Activated naive CD8-positive, alpha-beta T cell treated with anti-CD3 and anti-CD28 coated beads, Interleukin-2, amount 50 U/mL, for 16 hours (primary cell): ENCODE measurements around the gene SYNDIG1.

Source experiments
- DNase-seq: peaks from one replicate; pipeline ENCODE4 v3.0.0-alpha.2; 2020; ENCODE audit warnings: low read depth, low spot score

Gene SYNDIG1

DNA sequence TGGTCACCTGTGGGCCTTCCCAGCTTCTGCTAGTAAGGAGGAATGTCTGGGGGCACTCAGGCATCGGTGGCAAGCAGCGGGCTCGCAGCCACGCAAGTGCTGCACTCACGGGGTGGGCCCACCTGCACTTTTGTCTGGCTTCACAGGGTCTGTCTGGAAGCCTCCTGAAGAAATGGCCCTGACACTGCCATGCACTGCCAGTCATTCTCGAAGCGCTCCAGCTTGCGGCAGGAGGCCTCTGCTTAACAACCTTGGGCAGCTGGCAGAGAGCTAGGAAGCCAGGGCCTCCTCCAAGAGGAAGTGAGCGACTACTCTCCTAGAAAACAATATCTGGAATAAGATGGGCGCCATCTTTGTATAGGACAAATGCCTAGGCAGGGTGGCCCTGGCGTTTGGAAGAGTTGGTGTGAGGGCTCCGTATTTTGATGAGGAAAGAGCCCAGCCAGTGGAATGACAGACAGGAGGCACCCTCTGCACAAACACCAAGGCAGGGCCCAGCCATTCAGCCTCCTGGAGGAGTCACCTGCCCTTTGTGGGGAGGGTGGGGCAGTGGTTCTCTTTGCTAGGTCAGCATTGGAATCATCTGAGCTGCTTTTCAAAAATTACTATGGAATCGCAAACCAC lies 113.9 kb downstream of the SYNDIG1 start:
- DNase-seq = no peak

GRCh38 chr20:24584078-24584477 lies 114.6 kb downstream of the SYNDIG1 start:
- DNase-seq = no peak

DNA sequence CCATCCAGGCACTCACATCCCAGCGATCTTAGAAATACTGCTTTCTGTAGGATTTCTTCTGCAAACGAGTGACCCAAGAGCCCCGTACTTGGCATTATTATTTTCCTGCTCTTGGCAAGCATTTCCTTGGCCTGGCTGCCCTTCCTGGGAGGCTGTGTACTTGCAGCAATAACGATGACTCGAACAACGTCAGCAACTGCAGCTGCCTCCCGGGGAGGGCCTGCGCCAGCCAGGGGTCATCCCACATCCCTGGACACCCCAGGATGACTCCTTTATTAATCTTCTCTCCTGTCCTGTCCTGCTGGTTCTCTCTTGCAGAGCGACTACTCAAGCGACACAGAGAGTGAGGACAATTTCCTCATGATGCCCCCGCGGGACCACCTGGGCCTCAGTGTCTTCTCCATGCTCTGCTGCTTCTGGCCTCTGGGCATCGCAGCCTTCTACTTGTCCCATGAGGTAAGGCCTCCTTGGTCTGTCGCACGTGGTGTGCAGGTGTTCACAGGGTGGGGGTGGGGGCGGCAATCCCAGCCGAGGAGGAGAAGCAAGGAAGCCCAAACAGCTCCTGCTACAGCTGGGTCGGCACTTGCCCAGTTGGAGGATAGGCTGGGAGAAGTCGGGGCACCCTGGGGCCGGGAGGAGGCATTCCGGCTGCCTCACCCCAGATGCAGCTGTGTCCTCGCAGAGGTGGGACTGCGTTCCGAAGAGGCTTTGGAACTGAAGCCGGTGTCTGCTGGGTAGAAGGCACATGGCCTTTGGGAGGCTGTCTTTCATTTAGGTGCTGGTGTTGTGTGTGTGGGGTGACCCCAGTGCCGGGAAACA lies 115.3 kb downstream of the SYNDIG1 start:
- DNase-seq = no peak

DNA sequence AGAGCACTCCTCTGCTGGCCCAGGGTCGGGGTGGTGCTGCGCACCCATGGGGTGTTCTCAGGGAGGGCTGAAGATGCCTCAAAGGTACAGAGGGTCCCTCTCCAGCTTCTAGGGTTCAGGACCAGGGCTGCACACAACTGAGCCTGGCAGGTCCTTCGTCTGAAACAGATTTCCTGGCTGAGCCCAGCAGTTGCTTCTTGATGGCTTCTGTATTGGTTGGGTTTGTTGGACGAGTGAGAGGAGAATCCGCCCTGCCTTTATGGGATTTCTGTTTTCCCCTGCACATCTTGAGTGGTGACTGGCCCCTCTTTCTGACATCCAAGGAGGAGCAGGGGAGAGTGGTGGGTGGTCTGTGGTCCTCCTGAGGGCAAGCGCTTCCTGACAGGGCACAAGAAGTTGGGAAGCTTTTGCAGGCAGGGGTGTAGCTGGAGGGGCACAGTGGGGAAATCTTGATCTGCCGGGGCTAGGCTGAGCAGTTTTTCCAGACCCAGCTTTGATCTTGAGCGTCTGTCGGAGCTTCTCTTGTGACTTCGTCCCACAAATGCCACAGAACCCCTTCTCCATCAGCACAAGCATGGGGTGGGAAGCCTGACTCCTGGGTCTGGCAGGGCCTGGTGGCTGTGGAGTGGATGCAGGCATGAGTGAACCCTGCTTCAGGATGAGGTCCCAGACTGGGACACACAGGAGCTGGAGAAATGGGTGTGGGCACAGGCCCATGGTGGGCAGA lies 116.5 kb downstream of the SYNDIG1 start:
- DNase-seq = no peak

DNA sequence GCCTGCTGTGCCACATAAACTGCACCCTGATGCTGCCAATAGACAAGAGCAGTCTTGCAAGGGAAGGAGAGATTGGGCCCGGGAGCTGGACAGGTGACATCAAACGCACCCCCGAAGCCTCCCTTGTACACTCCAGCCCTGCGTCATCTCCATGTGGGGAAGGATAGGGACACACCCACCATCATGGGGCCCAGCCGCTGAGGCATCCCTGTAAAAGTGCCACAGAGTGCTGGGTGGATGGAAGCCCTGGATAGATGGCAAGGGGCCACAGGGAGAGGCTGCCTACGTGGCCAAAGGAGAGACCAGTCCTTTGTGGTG lies 117.1 kb downstream of the SYNDIG1 start:
- no peak for DNase-seq

DNA sequence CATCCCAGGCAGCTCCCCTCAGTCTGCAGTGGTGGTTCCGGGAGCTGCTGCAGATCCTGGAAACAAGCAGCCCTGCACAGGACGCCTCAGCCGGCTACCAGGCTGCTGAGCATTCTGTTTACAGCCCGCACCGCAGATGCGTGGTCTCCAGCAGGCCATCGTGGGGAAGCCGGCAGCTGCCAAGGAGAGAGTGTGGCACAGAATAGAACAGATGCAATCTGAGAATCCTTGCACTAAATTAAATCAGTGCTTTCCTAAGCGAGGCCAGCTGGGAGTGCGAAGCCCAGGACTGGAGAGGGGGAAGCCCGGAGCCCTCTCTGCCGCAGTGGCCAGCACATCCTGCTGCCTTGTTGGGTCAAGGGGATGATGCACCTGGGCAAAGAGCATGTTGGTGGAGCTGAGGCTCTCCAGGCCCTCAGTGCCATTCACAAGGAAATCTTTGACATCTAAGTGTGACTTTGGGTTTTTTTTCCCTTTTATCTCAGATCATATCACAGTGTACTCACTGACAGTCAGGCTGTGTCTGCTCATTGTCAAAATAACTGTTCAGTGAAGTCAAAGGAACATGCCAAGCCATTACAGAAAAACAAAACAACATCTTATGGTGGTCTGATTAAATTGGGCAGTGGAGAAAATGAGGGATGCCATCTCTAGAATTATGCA lies 118.1 kb downstream of the SYNDIG1 start:
- DNase-seq = no peak

DNA sequence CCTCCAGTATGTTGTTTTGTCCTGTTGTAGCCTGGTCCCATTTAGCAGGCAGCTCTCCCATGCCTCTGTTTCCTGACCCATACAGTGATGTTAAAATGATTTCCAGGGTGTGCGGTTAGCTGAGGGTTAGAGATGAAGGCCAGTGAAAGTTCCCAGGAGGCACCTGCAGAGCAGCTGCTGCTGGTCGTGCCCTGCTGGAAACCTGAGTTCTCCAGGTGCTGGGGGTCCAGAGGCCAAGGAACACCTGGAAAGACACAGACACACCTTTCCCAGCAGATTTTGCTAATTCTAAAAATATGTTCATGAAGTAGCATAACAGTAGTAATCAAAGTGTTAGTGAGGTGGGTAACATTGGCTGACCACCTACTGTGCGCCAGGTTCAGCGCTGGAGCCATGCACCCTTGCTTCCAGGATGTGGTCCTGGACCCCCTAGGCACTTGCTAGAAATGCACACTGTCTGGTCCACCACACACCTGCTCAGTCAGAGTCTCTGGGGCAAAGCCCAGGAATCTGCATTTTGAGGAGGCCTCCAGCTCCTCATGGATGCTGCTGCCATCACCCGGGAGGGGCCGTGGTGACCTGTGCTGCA lies 118.7 kb downstream of the SYNDIG1 start:
- no peak for DNase-seq

DNA sequence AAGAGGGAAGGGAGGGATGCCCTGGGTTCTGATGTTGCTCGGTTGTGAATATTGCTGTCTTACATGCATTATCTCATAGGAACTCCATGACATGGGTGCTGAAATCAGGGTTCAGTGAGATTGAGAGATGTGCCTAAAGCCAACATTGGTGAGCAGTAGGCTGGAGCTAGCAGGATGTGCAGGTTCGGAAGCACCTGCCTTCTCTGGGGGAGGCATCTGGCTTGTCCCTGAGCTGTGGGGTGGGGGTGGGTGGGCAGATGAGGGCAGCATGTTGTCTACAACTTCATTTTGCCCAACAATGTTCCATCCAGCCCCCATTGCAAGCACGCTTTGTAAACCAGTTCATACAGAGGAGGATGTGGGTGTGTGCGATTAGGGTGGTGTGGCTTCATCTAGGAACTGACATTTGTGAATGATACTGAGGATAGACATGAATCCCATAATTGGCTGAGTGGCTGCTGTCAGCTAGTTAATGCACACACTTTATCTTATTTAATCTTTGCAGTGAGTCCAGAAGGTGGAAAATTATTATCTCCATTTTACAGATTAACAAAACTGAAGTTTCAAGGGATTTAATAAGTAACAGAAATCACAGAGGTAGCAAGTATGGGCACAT lies 119.4 kb downstream of the SYNDIG1 start:
- DNase-seq = no peak

- DNase-seq = no peak
Measured at GRCh38 chr20:24589381-24589780, 120.0 kb downstream of the SYNDIG1 start.

DNA sequence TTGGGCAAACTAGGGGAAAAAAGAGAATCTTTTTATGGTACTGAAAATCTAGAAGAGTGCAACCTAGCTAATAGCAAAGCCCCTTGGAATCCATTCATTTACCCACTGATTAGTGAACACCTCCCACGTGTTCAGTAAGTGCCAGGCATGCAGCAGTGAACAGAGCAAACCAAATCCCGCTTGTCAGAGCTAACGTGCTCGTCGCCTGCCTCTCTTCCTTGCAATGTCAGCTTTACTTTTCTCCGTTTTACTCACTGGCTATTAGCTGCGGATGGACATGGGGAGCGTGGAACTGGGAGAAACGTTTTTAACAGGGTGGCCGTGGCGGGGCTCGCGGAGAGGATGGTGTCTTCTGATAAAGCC lies 120.4 kb downstream of the SYNDIG1 start:
- no peak for DNase-seq

DNA sequence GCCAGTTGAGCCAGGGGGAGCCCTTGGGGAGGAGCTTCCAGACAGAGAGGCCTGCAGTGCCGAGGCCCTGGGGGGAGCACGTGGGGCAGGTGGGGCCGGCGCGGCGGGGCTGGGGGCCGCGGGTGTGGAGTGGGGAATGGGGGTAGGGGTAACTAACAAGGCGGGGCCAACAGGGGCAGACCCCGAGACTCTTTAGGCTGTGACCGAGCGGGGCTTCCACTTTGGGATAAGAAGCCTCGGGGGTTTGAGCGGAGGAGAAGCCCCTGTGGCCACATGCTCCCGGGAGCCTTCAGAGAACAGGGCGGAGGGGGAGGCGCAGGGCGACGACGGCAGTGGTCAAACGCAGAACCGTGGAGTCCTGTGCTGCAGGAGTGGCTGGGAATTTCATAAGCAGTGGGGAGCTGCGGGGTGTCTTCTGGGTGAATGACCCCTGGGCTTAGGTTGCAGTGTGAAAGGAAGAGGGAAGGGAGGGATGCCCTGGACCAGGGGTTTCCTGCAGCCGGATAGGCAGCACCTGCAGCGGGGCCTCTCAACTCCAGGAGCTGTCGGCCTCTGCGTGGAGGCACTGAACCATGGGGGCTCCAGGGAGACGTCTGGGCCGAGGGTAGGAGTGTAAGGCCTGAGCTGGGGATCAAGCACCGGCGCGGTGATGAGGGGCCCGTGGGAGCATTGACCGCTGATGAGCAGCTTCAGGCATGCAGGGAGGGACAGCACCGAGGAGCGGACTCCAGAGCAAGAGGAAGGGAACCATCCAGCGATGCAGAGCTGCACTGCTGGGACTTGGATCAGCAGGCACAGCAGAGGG lies 121.0 kb downstream of the SYNDIG1 start:
- DNase-seq = no peak

DNA sequence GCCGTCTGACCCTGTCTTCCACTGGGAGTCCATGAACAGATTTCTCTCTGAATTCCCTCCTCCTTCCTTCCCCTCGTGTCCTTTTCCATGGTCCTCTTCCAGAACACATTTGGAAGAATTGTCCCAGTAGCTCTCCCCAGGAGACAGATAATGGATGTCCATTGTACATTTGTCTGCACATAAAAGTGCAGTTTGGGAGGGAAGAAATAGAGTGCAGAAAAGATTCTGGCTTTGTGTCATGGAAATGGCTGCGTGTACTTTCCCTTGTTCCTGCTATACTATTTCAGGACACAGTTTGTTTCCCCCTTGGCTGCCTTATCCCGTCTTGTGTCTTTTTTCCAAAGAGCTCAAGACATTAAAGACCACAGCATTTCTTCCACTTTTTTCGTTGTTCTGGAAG lies 127.6 kb downstream of the SYNDIG1 start:
- DNase-seq = no peak

GRCh38 chr20:24598346-24598745 lies 128.9 kb downstream of the SYNDIG1 start:
- no peak for DNase-seq

DNA sequence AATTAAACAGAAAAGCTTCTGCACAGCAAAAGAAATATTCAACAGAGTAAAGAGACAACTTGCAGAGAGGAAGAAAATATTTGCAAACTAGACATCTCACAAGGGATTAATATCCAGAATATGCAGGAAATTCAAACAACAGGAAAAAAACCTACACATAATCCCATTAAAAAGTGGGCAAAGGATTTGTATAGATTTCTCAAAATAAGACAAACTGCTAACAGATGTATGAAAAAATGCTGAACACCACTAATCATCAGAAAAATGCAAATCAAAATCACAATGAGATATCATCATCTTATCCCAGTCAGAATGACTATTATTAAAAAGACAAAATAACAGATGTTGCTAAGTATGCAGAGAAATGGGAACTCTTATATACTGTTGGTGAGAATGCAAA lies 129.6 kb downstream of the SYNDIG1 start:
- DNase-seq = no peak

DNA sequence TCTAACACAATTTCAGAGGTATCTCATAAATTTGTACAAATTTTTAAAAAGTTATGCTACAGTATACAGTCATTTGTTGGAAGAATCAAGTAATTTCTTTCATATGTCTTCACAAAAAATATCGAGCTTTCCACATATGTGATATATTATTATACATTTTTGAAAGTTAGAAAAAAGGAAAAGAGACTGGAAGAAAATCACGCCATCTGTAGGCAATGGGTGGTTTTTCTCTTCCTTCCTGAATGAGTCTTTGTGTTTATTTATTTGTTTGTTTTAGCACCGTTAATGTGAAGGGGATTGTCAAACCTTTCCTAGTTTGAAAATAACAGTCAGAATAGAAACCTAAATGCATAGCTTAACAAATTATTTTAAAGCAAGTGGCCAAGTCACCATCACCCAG lies 130.6 kb downstream of the SYNDIG1 start:
- no peak for DNase-seq

DNA sequence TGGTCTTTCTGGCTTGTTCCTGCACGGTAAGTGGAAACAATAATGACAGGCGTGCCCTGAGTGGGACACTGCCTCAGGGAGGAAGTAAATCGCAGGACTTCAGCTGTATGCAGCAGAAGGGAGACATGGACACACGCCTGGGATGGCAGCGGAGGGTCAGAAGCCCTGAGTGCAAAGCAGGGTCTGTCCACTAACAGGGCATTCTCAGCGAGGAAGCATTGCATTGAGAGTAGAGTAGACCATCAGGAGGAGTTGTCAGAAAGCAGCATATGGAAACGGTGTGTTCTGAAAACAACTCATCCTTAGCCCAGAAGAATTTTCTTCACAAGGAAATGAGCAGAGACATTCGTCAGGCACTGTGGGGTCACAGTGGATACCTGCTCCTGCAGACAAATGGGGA lies 134.0 kb downstream of the SYNDIG1 start:
- DNase-seq = no peak

GRCh38 chr20:24604966-24605665 lies 135.7 kb downstream of the SYNDIG1 start:
- DNase-seq = no peak

- no peak for DNase-seq
Measured at GRCh38 chr20:24605937-24606455, 136.6 kb downstream of the SYNDIG1 start.

DNA sequence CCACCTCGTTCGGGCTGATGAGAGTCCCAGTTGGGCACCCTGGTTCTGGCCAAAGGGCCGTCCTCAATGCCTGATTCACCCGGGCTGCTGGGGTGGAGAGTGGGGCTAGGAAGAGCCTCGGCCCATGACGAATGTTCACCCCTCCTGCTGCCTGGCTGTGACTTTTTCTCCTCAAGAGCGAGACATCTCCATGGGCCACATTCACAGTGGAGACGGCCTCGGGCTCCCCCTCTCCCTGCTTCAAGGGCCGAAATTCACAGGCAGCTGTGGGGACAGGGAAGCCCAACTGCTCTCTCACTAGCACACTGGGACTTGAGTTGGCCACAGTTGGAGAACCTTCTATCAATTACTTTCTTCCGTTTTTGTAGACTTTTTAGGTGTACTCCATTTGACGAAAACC lies 138.0 kb downstream of the SYNDIG1 start:
- no peak for DNase-seq
